WERI-Rb-1 (cell line): ENCODE results near the gene PNMA1.

Source experiments
- DNase-seq: peaks from one replicate; pipeline ENCODE4 v3.0.0-alpha.2; 2020
- H3K27ac ChIP-seq: fragments of 250-450 bp; sonication (Bioruptor Pico); 2 replicates; pipeline ENCODE4 v1.5.1; 2020; ENCODE audit warnings: mild to moderate bottlenecking, moderate library complexity
- H3K27me3 ChIP-seq: fragments of 250-450 bp; sonication (Bioruptor Pico); 2 replicates; pipeline ENCODE4 v1.5.1; 2021; ENCODE audit warnings: mild to moderate bottlenecking, low read depth, moderate library complexity; ENCODE audit not compliant: insufficient read depth, severe bottlenecking
- H3K36me3 ChIP-seq: fragments of 250-450 bp; sonication (Bioruptor Pico); 2 replicates; pipeline ENCODE4 v1.5.1; 2020; ENCODE audit warnings: mild to moderate bottlenecking, moderate library complexity
- H3K4me3 ChIP-seq: 2 replicates; pipeline ENCODE4 v1.5.1; 2011; ENCODE audit warnings: low read depth, mild to moderate bottlenecking, control low read depth, low read length
- H3K9me3 ChIP-seq: fragments of 250-450 bp; sonication (Bioruptor Pico); 2 replicates; pipeline ENCODE4 v1.5.1; 2021; ENCODE audit warnings: mild to moderate bottlenecking, moderate library complexity; ENCODE audit not compliant: severe bottlenecking
- TF ChIP-seq, protein P1 (sequence below): IDR thresholded peaks from 2 replicates; pipeline ENCODE4 v1.5.1; 2011; ENCODE audit warnings: low read depth, mild to moderate bottlenecking, control low read depth, inconsistent platforms, low read length

The PNMA1 gene

GRCh38 chr14:73685328-73685727, 28.9 kb downstream of the PNMA1 start:
- Histone ChIP-seq H3K9me3 (no peaks in the 10 kb centered on the region), H3K27me3 (no peaks in the 10 kb centered on the region)
- TF ChIP-seq, protein P1, sequence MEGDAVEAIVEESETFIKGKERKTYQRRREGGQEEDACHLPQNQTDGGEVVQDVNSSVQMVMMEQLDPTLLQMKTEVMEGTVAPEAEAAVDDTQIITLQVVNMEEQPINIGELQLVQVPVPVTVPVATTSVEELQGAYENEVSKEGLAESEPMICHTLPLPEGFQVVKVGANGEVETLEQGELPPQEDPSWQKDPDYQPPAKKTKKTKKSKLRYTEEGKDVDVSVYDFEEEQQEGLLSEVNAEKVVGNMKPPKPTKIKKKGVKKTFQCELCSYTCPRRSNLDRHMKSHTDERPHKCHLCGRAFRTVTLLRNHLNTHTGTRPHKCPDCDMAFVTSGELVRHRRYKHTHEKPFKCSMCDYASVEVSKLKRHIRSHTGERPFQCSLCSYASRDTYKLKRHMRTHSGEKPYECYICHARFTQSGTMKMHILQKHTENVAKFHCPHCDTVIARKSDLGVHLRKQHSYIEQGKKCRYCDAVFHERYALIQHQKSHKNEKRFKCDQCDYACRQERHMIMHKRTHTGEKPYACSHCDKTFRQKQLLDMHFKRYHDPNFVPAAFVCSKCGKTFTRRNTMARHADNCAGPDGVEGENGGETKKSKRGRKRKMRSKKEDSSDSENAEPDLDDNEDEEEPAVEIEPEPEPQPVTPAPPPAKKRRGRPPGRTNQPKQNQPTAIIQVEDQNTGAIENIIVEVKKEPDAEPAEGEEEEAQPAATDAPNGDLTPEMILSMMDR: no peak

GRCh38 chr14:73684627-73685026, 29.6 kb downstream of the PNMA1 start:
- Histone ChIP-seq H3K27me3 (no peaks in the 10 kb centered on the region), H3K9me3 (no peaks in the 10 kb centered on the region), H3K27ac (no peak overlapping the region), H3K4me3 (no peak overlapping the region), H3K36me3 (no peaks in the 10 kb centered on the region; the same call in 1 of the 2 replicates)
- TF ChIP-seq, protein P1: no peak
- no peak for DNase-seq

More at GRCh38 chr14:73685328-73685727, 28.9 kb downstream of the PNMA1 start:
- no peaks in the 10 kb centered on the region; the same call in 1 of the 2 replicates for H3K36me3 ChIP-seq
- no peak overlapping the region for H3K4me3 ChIP-seq
- no peak overlapping the region for H3K27ac ChIP-seq
- no peak for DNase-seq

- no peaks in the 10 kb centered on the region for H3K9me3 ChIP-seq
- H3K27ac ChIP-seq: no peak overlapping the region
- no peak for DNase-seq
- no peaks in the 10 kb centered on the region for H3K36me3 ChIP-seq
- no peak overlapping the region for H3K4me3 ChIP-seq
- no peaks in the 10 kb centered on the region for H3K27me3 ChIP-seq
- TF ChIP-seq, protein P1: no peak
Observed at GRCh38 chr14:73680821-73681220, 33.4 kb downstream of the PNMA1 start.

GRCh38 chr14:73678698-73679097, 35.5 kb downstream of the PNMA1 start:
- H3K4me3 ChIP-seq: no peak overlapping the region
- H3K36me3 ChIP-seq: no peaks in the 10 kb centered on the region
- no peak for DNase-seq
- H3K27ac ChIP-seq: no peak overlapping the region
- TF ChIP-seq, protein P1: no peak
- H3K27me3 ChIP-seq: no peaks in the 10 kb centered on the region
- H3K9me3 ChIP-seq: no peaks in the 10 kb centered on the region

DNA sequence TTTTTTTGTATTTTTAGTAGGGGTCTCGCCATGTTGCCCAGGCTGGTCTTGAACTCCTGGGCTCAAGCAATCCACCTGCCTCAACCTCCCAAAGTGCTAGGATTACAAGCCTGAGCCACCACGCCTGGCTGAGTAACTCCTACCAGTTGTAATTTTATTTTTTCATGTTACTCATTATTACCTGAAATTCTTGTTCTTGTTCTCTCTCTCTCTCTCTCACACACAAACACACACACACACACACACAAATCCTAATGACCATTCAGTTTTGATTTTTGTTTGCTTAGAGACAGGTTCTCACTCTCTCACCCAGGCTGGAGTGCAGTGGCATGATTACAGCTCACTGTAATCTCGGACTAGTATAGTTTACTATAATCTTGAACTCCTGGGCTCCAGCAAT, 39.2 kb downstream of the PNMA1 start:
- TF ChIP-seq, protein P1: no peak
- no peak overlapping the region for H3K27ac ChIP-seq

GRCh38 chr14:73667854-73668253, 46.3 kb downstream of the PNMA1 start:
- Histone ChIP-seq H3K27me3 (no peaks in the 10 kb centered on the region), H3K36me3 (no peaks in the 10 kb centered on the region), H3K4me3 (no peak overlapping the region), H3K27ac (no peak overlapping the region), H3K9me3 (no peaks in the 10 kb centered on the region)
- DNase-seq: no peak
- TF ChIP-seq, protein P1: no peak

More for the DNA sequence above, 39.2 kb downstream of the PNMA1 start:
- Histone ChIP-seq H3K9me3 (no peaks in the 10 kb centered on the region), H3K36me3 (no peaks in the 10 kb centered on the region), H3K27me3 (no peaks in the 10 kb centered on the region), H3K4me3 (no peak overlapping the region)
- DNase-seq: no peak
